Brain microvascular endothelial cell (primary cell): ENCODE measurements around the gene CKLF.
"Not testable (repeated sequence)": the region's sequence is repeated elsewhere in the genome, so short reads cannot be mapped to it uniquely, and the experiment has no call there.

Experiments used
- DNase-seq: peaks from one replicate; pipeline ENCODE4 v3.0.0-alpha.2; 2020
- H3K27ac ChIP-seq: fragments of 250-450 bp; sonication (Bioruptor Pico); 2 replicates; pipeline ENCODE4 v1.5.1; 2020; ENCODE audit warnings: mild to moderate bottlenecking, moderate library complexity
- H3K27me3 ChIP-seq: fragments of 250-450 bp; sonication (Bioruptor Pico); replicated peaks from 2 replicates; pipeline ENCODE4 v1.5.1; 2020; ENCODE audit warnings: mild to moderate bottlenecking
- H3K36me3 ChIP-seq: fragments of 250-450 bp; sonication (Bioruptor Pico); replicated peaks from 2 replicates; pipeline ENCODE4 v1.5.1; 2020; ENCODE audit warnings: mild to moderate bottlenecking
- H3K4me3 ChIP-seq: 2 replicates; pipeline ENCODE4 v1.5.1; 2011; ENCODE audit warnings: low read depth, mild to moderate bottlenecking, control low read depth, low read length, moderate library complexity
- CTCF ChIP-seq: IDR thresholded peaks from 2 replicates; pipeline ENCODE4 v1.5.1; 2011; ENCODE audit warnings: low read depth, mild to moderate bottlenecking, moderate library complexity, low read length, control low read depth, inconsistent platforms; ENCODE audit errors: missing control alignments
- in situ Hi-C: cut with HindIII; loops from 2 replicates; pipeline ENCODE4 v1.10.0; 2017; ENCODE audit warnings: low sequenced_read_pairs, low pct_ligation_motif_present

Gene CKLF

GRCh38 chr16:66512272-66513110 is 39.9 kb upstream of the CKLF start:
- in situ Hi-C loops: no loop called here
- Histone ChIP-seq H3K27me3 (no peaks in the 10 kb centered on the region), H3K27ac (peak overlapping the region; percentile 41), H3K4me3 (no peak overlapping the region), H3K36me3 (no peaks in the 10 kb centered on the region)
- peak; percentile 58 for DNase-seq
- no peak for TF ChIP-seq CTCF

GRCh38 chr16:66513111-66513723 is 39.2 kb upstream of the CKLF start:
- in situ Hi-C loops: no loop called here
- no peak overlapping the region for H3K27ac ChIP-seq

GRCh38 chr16:66514391-66514790 is 38.0 kb upstream of the CKLF start:
- in situ Hi-C loops, H3K27me3 ChIP-seq, H3K36me3 ChIP-seq, DNase-seq, H3K27ac ChIP-seq, H3K4me3 ChIP-seq: not testable (repeated sequence)

More at GRCh38 chr16:66513111-66513723, 39.2 kb upstream of the CKLF start:
- no peak for DNase-seq
- Histone ChIP-seq H3K4me3 (no peak overlapping the region), H3K36me3 (no peaks in the 10 kb centered on the region), H3K27me3 (no peaks in the 10 kb centered on the region)
- no peak for TF ChIP-seq CTCF

DNA sequence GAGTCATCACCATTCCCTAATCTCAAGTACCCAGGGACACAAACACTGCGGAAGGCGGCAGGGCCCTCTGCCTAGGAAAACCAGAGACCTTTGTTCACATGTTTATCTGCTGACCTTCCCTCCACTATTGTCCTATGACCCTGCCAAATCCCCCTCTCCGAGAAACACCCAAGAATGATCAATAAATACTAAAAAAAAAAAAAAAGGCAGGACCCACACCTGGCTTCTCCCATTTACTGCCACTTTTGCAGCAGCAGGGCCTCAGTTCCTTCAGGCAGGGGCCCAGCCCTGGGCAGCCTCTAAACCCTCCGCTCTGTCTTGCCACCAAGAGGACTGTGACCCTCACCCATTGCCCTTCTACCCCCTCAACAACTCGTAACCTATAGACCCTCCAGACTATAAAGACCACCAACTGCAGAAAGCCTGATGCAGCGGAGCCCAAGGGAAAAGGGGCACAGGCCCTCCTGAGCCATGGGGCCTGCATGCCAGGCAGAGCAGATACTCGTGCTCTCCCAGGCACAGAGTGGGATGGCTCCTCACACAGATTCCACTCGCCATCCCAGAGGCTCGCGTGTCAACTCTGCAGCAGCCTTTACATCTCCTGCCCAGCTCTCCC is 37.3 kb upstream of the CKLF start:
- DNase-seq, H3K4me3 ChIP-seq, H3K36me3 ChIP-seq, H3K27ac ChIP-seq, H3K27me3 ChIP-seq, in situ Hi-C loops: not testable (repeated sequence)

DNA sequence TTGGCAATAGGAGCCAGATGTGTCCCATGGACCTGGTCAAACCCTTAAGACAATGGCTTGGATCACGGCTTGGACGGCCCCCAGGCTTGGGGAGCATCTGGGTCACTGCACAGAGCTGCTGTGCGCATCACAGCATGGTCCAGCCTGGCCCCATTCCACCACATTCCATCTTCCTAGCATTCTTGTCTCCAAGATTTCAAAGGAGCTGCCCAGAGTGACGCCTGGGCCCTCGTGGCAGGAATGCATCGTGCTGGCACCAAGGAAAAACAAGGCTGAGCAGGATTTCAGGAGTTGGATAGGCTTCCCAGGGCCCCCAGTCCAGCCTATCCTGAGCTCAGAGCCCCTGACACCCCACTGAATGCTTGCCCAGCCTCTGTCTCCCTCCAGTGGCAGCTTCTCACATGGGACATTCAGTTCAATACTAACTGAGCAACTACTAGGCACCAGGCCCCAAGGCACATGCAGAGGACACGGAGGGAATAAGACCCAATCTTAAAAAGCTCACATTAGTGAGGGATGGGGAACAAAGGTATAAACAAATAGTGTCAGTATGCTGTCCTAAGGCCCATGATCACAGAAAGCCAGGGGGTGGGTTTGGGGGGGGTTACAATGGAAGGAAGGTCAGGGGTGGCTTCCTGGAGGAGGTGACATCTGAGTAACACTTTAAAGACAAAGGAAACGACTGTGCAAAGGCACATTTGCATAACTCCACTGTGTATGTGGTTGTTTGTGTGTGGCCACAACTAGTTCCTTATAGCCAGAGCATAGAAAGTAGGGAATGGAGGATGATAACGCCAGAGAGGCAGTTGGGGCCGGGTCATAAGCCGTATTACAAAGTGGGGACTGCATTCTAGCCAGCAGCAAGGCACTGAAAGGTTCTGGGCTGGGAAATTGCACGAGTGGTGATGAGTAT is 36.5 kb upstream of the CKLF start:
- in situ Hi-C loops: no loop called here
- Histone ChIP-seq H3K27ac (no peak overlapping the region), H3K4me3 (no peak overlapping the region), H3K36me3 (no peaks in the 10 kb centered on the region), H3K27me3 (no peaks in the 10 kb centered on the region)
- DNase-seq: peak; percentile 58
- peak; percentile 74 for TF ChIP-seq CTCF

DNA sequence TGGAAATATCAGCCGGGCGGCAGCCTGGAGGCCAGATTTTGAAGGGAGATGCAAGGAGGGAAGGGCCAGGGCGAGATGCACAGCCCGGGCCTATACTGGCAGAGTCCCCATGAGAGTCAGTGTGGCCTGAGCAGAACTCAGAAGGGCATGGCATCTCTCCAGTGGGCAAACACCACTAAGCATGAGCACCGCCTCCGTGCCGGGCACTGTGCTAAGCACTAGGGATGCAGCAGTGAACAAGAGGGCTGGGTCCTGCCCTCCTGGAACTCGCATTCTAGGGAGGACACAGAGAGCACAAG is 35.9 kb upstream of the CKLF start:
- Histone ChIP-seq H3K27me3 (no peaks in the 10 kb centered on the region), H3K27ac (no peak overlapping the region), H3K36me3 (no peaks in the 10 kb centered on the region), H3K4me3 (no peak overlapping the region)
- no peak for DNase-seq
- no peak for TF ChIP-seq CTCF
- in situ Hi-C loops: no loop called here
